ENCODE results near the gene FAM107B. TPM values are rescaled to one million over a fixed set of nuclear protein-coding genes. Genes with fewer than 3 reads are reported as not detected.
A peak's percentile ranks its signal among the peaks of the same experiment; 100 is the strongest.

The FAM107B gene
- total RNA-seq, 1 donor: 17.7 TPM

GRCh38 chr10:14602807-14603533 lies 171.7 kb downstream of the FAM107B start:
- H3K4me3 ChIP-seq (ENCODE audit: low read depth, low read length): peak overlapping the region; percentile 66
- no peak for TF ChIP-seq CTCF (IDR thresholded peaks at IDR 0.05; ENCODE audit: insufficient read depth, low read depth, low read length)
- peak; percentile 19 for DNase-seq (ENCODE audit: low read depth)

GRCh38 chr10:14601872-14602725 lies 172.6 kb downstream of the FAM107B start:
- no peak for TF ChIP-seq CTCF (IDR thresholded peaks at IDR 0.05; ENCODE audit: insufficient read depth, low read depth, low read length)
- H3K4me3 ChIP-seq (ENCODE audit: low read depth, low read length): peak overlapping the region; percentile 21
- peak; percentile 59 for DNase-seq (ENCODE audit: low read depth)

- no peak overlapping the region for H3K4me3 ChIP-seq (ENCODE audit: low read depth, low read length)
- TF ChIP-seq CTCF (IDR thresholded peaks at IDR 0.05; ENCODE audit: insufficient read depth, low read depth, low read length): no peak
- DNase-seq (ENCODE audit: low read depth): no peak
Observed at GRCh38 chr10:14601326-14601725, 173.4 kb downstream of the FAM107B start.

GRCh38 chr10:14600065-14600464 lies 174.6 kb downstream of the FAM107B start:
- no peak for TF ChIP-seq CTCF (IDR thresholded peaks at IDR 0.05; ENCODE audit: insufficient read depth, low read depth, low read length)
- no peak overlapping the region for H3K4me3 ChIP-seq (ENCODE audit: low read depth, low read length)
- no peak for DNase-seq (ENCODE audit: low read depth)

GRCh38 chr10:14598809-14599764 lies 175.6 kb downstream of the FAM107B start:
- no peak for TF ChIP-seq CTCF (IDR thresholded peaks at IDR 0.05; ENCODE audit: insufficient read depth, low read depth, low read length)
- no peak for DNase-seq (ENCODE audit: low read depth)
- no peak overlapping the region for H3K4me3 ChIP-seq (ENCODE audit: low read depth, low read length)

GRCh38 chr10:14595526-14596182 lies 179.0 kb downstream of the FAM107B start:
- DNase-seq (ENCODE audit: low read depth): no peak
- no peak for TF ChIP-seq CTCF (IDR thresholded peaks at IDR 0.05; ENCODE audit: insufficient read depth, low read depth, low read length)
- H3K4me3 ChIP-seq (ENCODE audit: low read depth, low read length): no peak overlapping the region
